Stomach (tissue), 4 donors: Measurements from ENCODE around the gene CLEC16A.

Source experiments
- EP300 ChIP-seq: sonication (generic); formaldehyde crosslinking; IDR thresholded peaks from one replicate; pipeline ENCODE4 v1.6.1; 2017; ENCODE audit warnings: antibody characterized with exemption
- POLR2A ChIP-seq, 4 donors: fragments of 450-650 bp; IDR thresholded peaks; one replicate each; pipeline ENCODE4 v1.6.1; 2016; ENCODE audit warnings: antibody characterized with exemption in 4 of 4, control low read depth in 2 of 4, mild to moderate bottlenecking in 1 of 4, moderate library complexity in 1 of 4
- POLR2AphosphoS5 ChIP-seq, 3 donors: sonication (generic); formaldehyde crosslinking; IDR thresholded peaks; one replicate each; pipeline ENCODE4 v1.6.1; 2016; ENCODE audit warnings: antibody characterized with exemption in 3 of 3
- TF ChIP-seq, protein P1 (sequence below), 7 experiments: fragments of 450-650 bp in 4 of 7; fragments of 200-600 bp in 3 of 7; sonication (generic) in 3 of 7; IDR thresholded peaks; one replicate each; pipeline ENCODE4 v1.5.1; 2016 to 2019; ENCODE audit warnings: antibody characterized with exemption in 7 of 7, control low read depth in 2 of 7, mild to moderate bottlenecking in 1 of 7

DNA sequence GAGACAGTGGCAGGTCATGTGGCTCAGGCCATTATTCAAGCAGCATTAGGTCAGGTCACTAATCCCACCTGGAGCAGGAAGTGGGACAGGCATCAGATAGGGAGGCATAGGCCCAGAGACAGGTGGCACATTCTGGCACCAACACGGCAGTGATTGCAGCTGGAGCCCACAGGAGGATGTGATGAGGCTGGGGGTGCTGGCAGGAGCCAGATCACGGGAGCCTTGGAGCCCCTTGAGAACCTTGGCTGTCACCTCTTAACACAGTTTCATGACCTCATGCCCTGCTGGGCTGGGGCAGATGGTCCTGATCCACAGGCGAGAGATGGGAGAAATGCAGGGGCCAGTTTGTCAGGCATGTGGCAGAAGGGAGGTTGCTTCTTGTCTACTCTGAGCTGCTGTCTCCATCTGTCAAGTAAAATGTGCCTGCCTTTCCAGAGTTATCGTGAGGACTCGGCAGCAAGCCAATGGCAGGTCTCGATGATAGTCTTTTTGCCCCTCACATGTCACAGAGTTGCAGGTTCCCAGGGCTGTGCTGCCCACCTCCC, 109.6 kb downstream of the CLEC16A start:
- TF ChIP-seq, protein P1, sequence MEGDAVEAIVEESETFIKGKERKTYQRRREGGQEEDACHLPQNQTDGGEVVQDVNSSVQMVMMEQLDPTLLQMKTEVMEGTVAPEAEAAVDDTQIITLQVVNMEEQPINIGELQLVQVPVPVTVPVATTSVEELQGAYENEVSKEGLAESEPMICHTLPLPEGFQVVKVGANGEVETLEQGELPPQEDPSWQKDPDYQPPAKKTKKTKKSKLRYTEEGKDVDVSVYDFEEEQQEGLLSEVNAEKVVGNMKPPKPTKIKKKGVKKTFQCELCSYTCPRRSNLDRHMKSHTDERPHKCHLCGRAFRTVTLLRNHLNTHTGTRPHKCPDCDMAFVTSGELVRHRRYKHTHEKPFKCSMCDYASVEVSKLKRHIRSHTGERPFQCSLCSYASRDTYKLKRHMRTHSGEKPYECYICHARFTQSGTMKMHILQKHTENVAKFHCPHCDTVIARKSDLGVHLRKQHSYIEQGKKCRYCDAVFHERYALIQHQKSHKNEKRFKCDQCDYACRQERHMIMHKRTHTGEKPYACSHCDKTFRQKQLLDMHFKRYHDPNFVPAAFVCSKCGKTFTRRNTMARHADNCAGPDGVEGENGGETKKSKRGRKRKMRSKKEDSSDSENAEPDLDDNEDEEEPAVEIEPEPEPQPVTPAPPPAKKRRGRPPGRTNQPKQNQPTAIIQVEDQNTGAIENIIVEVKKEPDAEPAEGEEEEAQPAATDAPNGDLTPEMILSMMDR (IDR thresholded peaks at IDR 0.05): no peak
- TF ChIP-seq EP300: no peak
- TF ChIP-seq POLR2A (IDR thresholded peaks at IDR 0.05): no peak
- TF ChIP-seq POLR2AphosphoS5 (IDR thresholded peaks at IDR 0.05): no peak
